ENCODE results near the gene BCL2L2.
"Not testable (repeated sequence)": the region's sequence is repeated elsewhere in the genome, so short reads cannot be mapped to it uniquely, and the experiment has no call there.

The BCL2L2 gene

DNA sequence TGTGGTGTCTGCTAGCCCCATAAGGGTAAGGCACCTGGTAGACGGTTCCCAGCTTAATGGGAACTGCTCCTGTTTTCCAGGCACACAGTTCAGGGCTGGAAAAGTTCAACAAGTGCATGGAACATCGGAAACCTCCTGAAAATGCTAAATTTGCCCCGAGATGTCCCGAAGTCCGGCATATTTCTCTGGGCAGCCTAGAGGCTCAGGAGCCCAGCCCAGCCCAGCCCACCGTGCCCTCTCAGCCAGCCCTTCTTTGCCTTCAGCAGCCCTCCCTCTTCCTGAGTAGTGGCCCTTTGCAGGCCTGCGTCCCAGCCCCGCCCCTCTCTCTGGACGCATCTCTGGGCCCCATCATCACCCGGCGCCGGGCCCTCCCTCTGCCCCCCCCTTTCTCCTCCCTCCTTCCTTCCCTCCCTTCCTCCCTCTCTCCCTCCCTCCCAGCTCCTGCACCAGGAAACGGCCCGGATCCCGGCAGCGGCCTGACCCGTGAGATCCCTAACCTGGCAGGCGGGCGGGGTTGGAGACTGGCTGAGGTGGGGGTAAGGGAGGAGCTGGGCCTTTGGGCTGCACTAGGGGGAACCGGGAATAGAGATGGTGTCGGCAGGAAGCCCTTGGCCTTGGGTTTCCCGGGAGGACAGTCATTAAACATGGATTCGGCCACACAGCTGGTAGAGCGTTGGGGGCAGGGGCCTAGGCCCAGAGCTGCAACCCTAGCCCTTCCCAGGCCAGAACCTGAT lies at the start of gene BCL2L2:
TSS of gene BCL2L2 (plus strand) at position 422 of the 734 bp plus-strand sequence. CDS start 935 bp downstream, outside the sequence.
- H3K27me3 ChIP-seq (ENCODE audit: insufficient read depth, low read length), result no peaks in the 10 kb centered on the region
- H3K4me1 ChIP-seq (ENCODE audit: insufficient read depth, low read length), result peaks cover 22% of the 10 kb centered on the region
- no peaks in the 10 kb centered on the region for H3K9me3 ChIP-seq (ENCODE audit: low read length)
- H2AFZ ChIP-seq (ENCODE audit: low read depth, low read length), result peak within 1 kb of the TSS; percentile 49
- peak within 1 kb of the TSS; percentile 85 for H3K4me3 ChIP-seq (ENCODE audit: low read length)
- H3K36me3 ChIP-seq (ENCODE audit: insufficient read depth, low read length), result peaks cover 36% of the 10 kb centered on the region

DNA sequence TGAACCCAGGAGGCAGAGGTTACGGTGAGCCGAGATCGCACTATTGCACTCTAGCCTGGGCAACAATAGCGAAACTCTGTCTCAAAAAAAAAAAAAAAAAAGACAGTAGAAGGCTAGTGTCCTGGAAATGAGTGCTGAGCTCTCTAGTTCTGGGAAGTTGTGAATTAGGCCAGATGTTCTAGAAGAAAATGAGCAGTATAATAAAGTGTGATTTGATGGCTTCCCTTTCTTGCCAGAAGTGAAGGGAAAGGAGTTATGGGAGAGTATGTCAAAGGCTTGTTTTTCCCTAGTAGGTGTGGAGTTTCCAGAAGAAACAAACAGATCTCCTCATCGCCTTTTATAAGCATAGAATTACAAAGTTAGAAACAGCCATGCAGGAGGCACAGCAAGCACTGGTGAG lies 48.4 kb upstream of the BCL2L2 start:
- no peaks in the 10 kb centered on the region for H3K36me3 ChIP-seq (ENCODE audit: insufficient read depth, low read length)
- H3K9me3 ChIP-seq (ENCODE audit: low read length), result no peaks in the 10 kb centered on the region
- H2AFZ ChIP-seq (ENCODE audit: low read depth, low read length), result no peak overlapping the region
- no peaks in the 10 kb centered on the region for H3K4me1 ChIP-seq (ENCODE audit: insufficient read depth, low read length)
- H3K4me3 ChIP-seq (ENCODE audit: low read length), result no peak overlapping the region
- H3K27me3 ChIP-seq (ENCODE audit: insufficient read depth, low read length), result no peaks in the 10 kb centered on the region

DNA sequence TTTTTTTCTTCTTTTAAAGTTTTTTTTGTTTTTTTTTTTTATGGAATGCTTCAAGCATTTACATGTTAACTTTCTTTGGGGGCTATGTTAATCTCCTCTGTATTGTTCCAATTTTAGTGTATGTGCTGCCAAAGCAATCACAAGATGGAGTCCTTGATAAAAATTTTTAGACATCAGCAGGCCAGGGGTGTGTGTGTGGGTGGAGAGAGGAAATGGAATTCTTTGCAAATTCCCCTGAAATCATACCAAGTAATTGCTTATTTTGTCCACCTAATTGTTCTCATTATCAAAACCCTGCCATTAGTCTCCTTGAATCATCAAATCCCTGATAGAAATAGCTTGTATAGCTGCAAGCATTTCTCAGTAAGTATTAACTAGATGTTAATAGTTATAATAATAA lies 47.2 kb upstream of the BCL2L2 start:
- H3K4me3 ChIP-seq (ENCODE audit: low read length), result no peak overlapping the region
- no peaks in the 10 kb centered on the region for H3K4me1 ChIP-seq (ENCODE audit: insufficient read depth, low read length)
- no peaks in the 10 kb centered on the region for H3K36me3 ChIP-seq (ENCODE audit: insufficient read depth, low read length)
- H2AFZ ChIP-seq (ENCODE audit: low read depth, low read length), result no peak overlapping the region
- no peaks in the 10 kb centered on the region for H3K9me3 ChIP-seq (ENCODE audit: low read length)
- H3K27me3 ChIP-seq (ENCODE audit: insufficient read depth, low read length), result no peaks in the 10 kb centered on the region

GRCh38 chr14:23260849-23261248 lies 45.8 kb upstream of the BCL2L2 start:
- H3K9me3 ChIP-seq (ENCODE audit: low read length); H3K4me3 ChIP-seq (ENCODE audit: low read length); H2AFZ ChIP-seq (ENCODE audit: low read depth, low read length); H3K36me3 ChIP-seq (ENCODE audit: insufficient read depth, low read length); H3K4me1 ChIP-seq (ENCODE audit: insufficient read depth, low read length); H3K27me3 ChIP-seq (ENCODE audit: insufficient read depth, low read length): not testable (repeated sequence)

DNA sequence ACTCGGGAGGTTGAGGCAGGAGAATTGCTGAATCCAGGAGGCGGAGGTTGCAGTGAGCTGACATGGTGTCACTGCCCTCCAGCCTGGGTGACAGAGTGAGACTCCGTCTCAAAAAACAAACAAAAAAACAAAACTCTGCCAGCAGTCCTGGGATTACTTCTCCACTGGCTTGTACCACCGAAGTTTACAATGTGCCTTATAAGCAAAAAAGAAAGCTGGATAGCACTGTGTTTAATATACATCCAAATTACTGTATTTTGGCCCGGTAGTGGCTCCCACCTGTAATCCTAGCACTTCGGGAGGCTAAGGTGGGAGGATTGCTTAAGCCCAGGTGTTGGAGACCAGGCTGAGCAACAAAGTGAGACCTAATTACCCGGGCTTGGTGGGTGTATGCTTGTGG lies 37.4 kb upstream of the BCL2L2 start:
- Histone ChIP-seq H3K4me3 (ENCODE audit: low read length) (no peak overlapping the region), H3K9me3 (ENCODE audit: low read length) (no peaks in the 10 kb centered on the region)

GRCh38 chr14:23275412-23275811 lies 31.2 kb upstream of the BCL2L2 start:
- Histone ChIP-seq H2AFZ (ENCODE audit: low read depth, low read length) (no peak overlapping the region), H3K9me3 (ENCODE audit: low read length) (no peaks in the 10 kb centered on the region), H3K4me3 (ENCODE audit: low read length) (no peak overlapping the region), H3K4me1 (ENCODE audit: insufficient read depth, low read length) (peaks cover 7% of the 10 kb centered on the region), H3K36me3 (ENCODE audit: insufficient read depth, low read length) (peaks cover 18% of the 10 kb centered on the region), H3K27me3 (ENCODE audit: insufficient read depth, low read length) (no peaks in the 10 kb centered on the region)

More for the DNA sequence above, 37.4 kb upstream of the BCL2L2 start:
- Histone ChIP-seq H3K4me1 (ENCODE audit: insufficient read depth, low read length) (no peaks in the 10 kb centered on the region), H3K36me3 (ENCODE audit: insufficient read depth, low read length) (no peaks in the 10 kb centered on the region), H3K27me3 (ENCODE audit: insufficient read depth, low read length) (no peaks in the 10 kb centered on the region), H2AFZ (ENCODE audit: low read depth, low read length) (no peak overlapping the region)

DNA sequence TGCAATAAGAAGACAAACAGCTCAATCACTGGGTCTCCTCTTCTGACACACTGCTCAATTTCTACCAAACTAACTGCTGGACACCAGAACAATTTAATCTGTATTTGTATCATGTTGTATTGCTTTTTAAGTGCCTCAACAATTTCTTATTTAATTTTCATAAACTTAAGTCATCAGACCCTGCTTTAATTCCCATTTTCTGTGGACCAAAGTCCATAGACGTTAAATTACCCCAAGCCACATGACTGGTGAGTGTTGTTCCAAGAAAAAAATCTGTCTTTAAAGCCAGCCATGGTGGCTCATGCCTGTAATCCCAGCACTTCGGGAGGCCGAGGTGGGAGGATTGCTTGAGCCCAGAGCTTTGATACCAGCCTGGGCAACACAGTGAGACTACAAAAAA lies 29.4 kb upstream of the BCL2L2 start:
- peaks cover 10% of the 10 kb centered on the region for H3K4me1 ChIP-seq (ENCODE audit: insufficient read depth, low read length)
- no peak overlapping the region for H2AFZ ChIP-seq (ENCODE audit: low read depth, low read length)
- peaks cover 20% of the 10 kb centered on the region for H3K36me3 ChIP-seq (ENCODE audit: insufficient read depth, low read length)
- no peaks in the 10 kb centered on the region for H3K9me3 ChIP-seq (ENCODE audit: low read length)
- no peaks in the 10 kb centered on the region for H3K27me3 ChIP-seq (ENCODE audit: insufficient read depth, low read length)
- no peak overlapping the region for H3K4me3 ChIP-seq (ENCODE audit: low read length)

- H3K4me1 ChIP-seq (ENCODE audit: insufficient read depth, low read length); H2AFZ ChIP-seq (ENCODE audit: low read depth, low read length); H3K9me3 ChIP-seq (ENCODE audit: low read length); H3K27me3 ChIP-seq (ENCODE audit: insufficient read depth, low read length); H3K4me3 ChIP-seq (ENCODE audit: low read length): not testable (repeated sequence)
- peaks cover 20% of the 10 kb centered on the region for H3K36me3 ChIP-seq (ENCODE audit: insufficient read depth, low read length)
These were observed 28.7 kb upstream of the BCL2L2 start for GRCh38 chr14:23277928-23278327.

GRCh38 chr14:23281247-23281646 lies 25.4 kb upstream of the BCL2L2 start:
- Histone ChIP-seq H3K9me3 (ENCODE audit: low read length) (no peaks in the 10 kb centered on the region), H2AFZ (ENCODE audit: low read depth, low read length) (no peak overlapping the region), H3K36me3 (ENCODE audit: insufficient read depth, low read length) (peaks cover 14% of the 10 kb centered on the region), H3K4me1 (ENCODE audit: insufficient read depth, low read length) (peaks cover 18% of the 10 kb centered on the region), H3K27me3 (ENCODE audit: insufficient read depth, low read length) (no peaks in the 10 kb centered on the region), H3K4me3 (ENCODE audit: low read length) (no peak overlapping the region)

DNA sequence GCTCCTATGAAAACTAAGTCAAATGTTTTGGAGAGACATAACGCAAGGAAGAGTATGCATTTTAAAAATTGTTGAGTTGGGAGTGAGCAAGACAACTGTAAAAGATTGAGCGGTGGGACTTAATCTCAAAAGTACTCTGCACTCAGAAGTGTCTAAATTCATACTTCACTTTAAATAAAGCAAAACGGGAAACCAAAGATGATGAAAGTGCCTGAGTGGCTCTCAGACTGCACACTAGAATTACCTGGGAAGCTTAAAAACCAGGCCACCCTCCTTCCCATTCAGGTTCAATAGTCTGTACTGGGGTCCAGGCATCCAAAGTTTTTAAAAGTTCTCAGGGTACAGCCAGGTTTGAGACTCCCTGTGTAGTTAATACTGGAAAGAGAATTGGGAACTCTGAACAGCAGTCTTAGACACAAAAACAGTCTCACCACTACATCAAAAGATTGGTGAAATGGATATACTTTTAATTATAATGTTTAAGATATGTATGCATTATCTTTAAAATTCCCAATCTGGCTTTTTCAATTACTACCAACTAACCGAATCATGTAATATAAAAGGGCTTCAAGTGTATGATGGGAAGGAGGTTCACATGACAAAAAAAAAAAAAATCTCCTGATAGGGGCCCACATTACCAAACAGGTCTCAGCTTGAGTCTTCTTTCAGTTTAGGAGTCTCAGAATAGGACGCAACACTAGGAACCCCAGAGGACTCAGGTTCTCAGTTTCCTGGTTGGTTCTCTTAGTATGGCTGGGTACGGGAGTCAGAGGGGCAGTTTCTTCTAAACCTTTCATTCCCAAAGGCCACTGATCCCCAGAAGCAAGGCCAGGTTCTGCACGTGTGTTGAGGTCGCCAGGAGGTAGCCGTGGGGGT lies 21.7 kb upstream of the BCL2L2 start:
- peak overlapping the region; percentile 80 for H3K4me3 ChIP-seq (ENCODE audit: low read length)
- peaks cover 3% of the 10 kb centered on the region for H3K36me3 ChIP-seq (ENCODE audit: insufficient read depth, low read length)
- no peak overlapping the region for H2AFZ ChIP-seq (ENCODE audit: low read depth, low read length)
- peaks cover 21% of the 10 kb centered on the region for H3K4me1 ChIP-seq (ENCODE audit: insufficient read depth, low read length)
- no peaks in the 10 kb centered on the region for H3K9me3 ChIP-seq (ENCODE audit: low read length)
- H3K27me3 ChIP-seq (ENCODE audit: insufficient read depth, low read length), result no peaks in the 10 kb centered on the region

DNA sequence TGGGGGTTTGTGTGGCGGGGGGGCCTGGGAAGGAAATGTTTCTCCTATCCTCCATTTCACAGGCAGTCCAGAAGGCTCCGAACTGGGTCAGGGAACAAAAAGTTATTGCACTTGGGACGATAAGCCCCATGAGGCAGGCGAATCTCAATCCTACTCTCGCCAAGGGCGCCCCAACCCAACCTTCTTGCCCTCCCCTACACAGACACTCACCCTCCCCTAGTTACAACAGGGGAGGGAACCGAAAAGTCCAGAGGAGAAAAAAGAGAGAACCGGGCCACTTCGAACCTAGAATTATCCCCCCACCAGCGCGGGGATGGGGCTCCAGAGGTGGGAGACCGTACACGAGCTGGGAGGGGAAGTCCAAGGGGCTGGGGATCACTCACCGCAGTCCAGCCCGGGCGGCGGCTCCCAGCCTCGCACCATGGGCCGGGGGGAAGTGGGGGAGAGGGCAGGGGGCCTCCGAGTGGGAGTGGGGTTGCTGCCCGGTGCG lies 21.1 kb upstream of the BCL2L2 start:
- peak overlapping the region; percentile 80 for H3K4me3 ChIP-seq (ENCODE audit: low read length)
- H2AFZ ChIP-seq (ENCODE audit: low read depth, low read length), result peak overlapping the region; percentile 72
- H3K9me3 ChIP-seq (ENCODE audit: low read length), result no peaks in the 10 kb centered on the region
- peaks cover 3% of the 10 kb centered on the region for H3K36me3 ChIP-seq (ENCODE audit: insufficient read depth, low read length)
- peaks cover 15% of the 10 kb centered on the region for H3K4me1 ChIP-seq (ENCODE audit: insufficient read depth, low read length)
- no peaks in the 10 kb centered on the region for H3K27me3 ChIP-seq (ENCODE audit: insufficient read depth, low read length)

GRCh38 chr14:23286020-23286901 lies 20.4 kb upstream of the BCL2L2 start, which contains the start of gene HOMEZ:
Gene HOMEZ (minus strand): TSS chr14:23286132. CDS start chr14:23285952, 180 bp downstream.
- Histone ChIP-seq H3K36me3 (ENCODE audit: insufficient read depth, low read length) (peaks cover 2% of the 10 kb centered on the region), H3K4me1 (ENCODE audit: insufficient read depth, low read length) (peaks cover 13% of the 10 kb centered on the region), H3K4me3 (ENCODE audit: low read length) (peak within 1 kb of the TSS; percentile 80), H3K9me3 (ENCODE audit: low read length) (no peaks in the 10 kb centered on the region), H3K27me3 (ENCODE audit: insufficient read depth, low read length) (no peaks in the 10 kb centered on the region), H2AFZ (ENCODE audit: low read depth, low read length) (peak within 1 kb of the TSS; percentile 72)

Measured in neuron (in vitro differentiated cells).